Endodermal cell (in vitro differentiated cells): ENCODE results near the gene DOCK10. TPM values are rescaled to one million over a fixed set of nuclear protein-coding genes. Genes with fewer than 3 reads are reported as not detected.

Source experiments
- DNase-seq: peaks from one replicate; pipeline ENCODE4 v3.0.0-alpha.2; 2017
- H3K27ac ChIP-seq: 2 replicates; pipeline ENCODE4 v1.5.1; 2013; ENCODE audit warnings: mild to moderate bottlenecking, low read depth, low read length, moderate library complexity
- H3K27me3 ChIP-seq: 2 replicates; pipeline ENCODE4 v1.6.1; 2013; ENCODE audit warnings: mild to moderate bottlenecking, low read length, moderate library complexity; ENCODE audit not compliant: insufficient read depth, control insufficient read depth, poor library complexity, severe bottlenecking
- H3K36me3 ChIP-seq: 2 replicates; pipeline ENCODE4 v1.7.0; 2013; ENCODE audit warnings: mild to moderate bottlenecking, low read length, moderate library complexity; ENCODE audit not compliant: control insufficient read depth, insufficient read depth
- H3K4me1 ChIP-seq: one replicate; pipeline ENCODE4 v1.7.0; 2013; ENCODE audit warnings: low read length; ENCODE audit not compliant: control insufficient read depth, insufficient read depth
- H3K4me3 ChIP-seq: 2 replicates; pipeline ENCODE4 v1.5.1; 2013; ENCODE audit warnings: mild to moderate bottlenecking, low read length, moderate library complexity
- H3K9ac ChIP-seq: 2 replicates; pipeline ENCODE4 v1.6.1; 2013; ENCODE audit warnings: mild to moderate bottlenecking, low read length, moderate library complexity; ENCODE audit not compliant: poor library complexity, severe bottlenecking; ENCODE audit errors: extremely low read depth
- H3K9me3 ChIP-seq: 2 replicates; pipeline ENCODE4 v1.6.1; 2013; ENCODE audit warnings: mild to moderate bottlenecking, low read length, moderate library complexity; ENCODE audit not compliant: control insufficient read depth
- H3K27ac Mint-ChIP-seq: 2 replicates; pipeline ENCODE4 v1.8.0; 2020; ENCODE audit warnings: mixed read lengths
- H3K27me3 Mint-ChIP-seq: 2 replicates; pipeline ENCODE4 v1.8.0; 2021; ENCODE audit warnings: mild to moderate bottlenecking, mixed read lengths; ENCODE audit not compliant: insufficient read depth
- H3K36me3 Mint-ChIP-seq: 2 replicates; pipeline ENCODE4 v1.8.0; 2020; ENCODE audit warnings: low read depth, mixed read lengths
- H3K4me1 Mint-ChIP-seq: 2 replicates; pipeline ENCODE4 v1.8.0; 2020; ENCODE audit warnings: mixed read lengths
- H3K4me3 Mint-ChIP-seq: 2 replicates; pipeline ENCODE4 v1.8.0; 2020; ENCODE audit warnings: mild to moderate bottlenecking, moderate library complexity, mixed read lengths
- H3K9me3 Mint-ChIP-seq: 2 replicates; pipeline ENCODE4 v1.8.0; 2020; ENCODE audit warnings: mild to moderate bottlenecking, mixed read lengths
- WGBS, 2 experiments: methylation state at CpG; one replicate each; pipeline versions ENCODE4 v1.1.5 to v1.1.7; 2013; ENCODE audit warnings: missing lambda C conversion rate in 2 of 2, mixed read lengths in 1 of 2; ENCODE audit not compliant: insufficient coverage in 1 of 2, insufficient read length in 1 of 2; 5-methylcytosine and 5-hydroxymethylcytosine counted together
- total RNA-seq, 2 donors: library from RNA; stranded (reverse); fragmentation: NEBNext Ultra II Directional in 1 of 2; extraction: Animal tissue kit (Norgen Biotek cat#: 25700) in 1 of 2; gene quantifications; 2 replicates in 1 of 2; 3 replicates in 1 of 2; pipeline ENCODE4 v1.2.1, GENCODE V29; 2021
- TF ChIP-seq, protein P1 (sequence below): fragments of 200-600 bp; sonication (generic); conservative IDR thresholded peaks from 2 replicates; pipeline ENCODE4 v1.5.0; 2021; ENCODE audit warnings: antibody characterized with exemption, mild to moderate bottlenecking

Gene DOCK10
- total RNA-seq, 2 donors from 2014 or later: 0.44 to 1.4 TPM

DNA sequence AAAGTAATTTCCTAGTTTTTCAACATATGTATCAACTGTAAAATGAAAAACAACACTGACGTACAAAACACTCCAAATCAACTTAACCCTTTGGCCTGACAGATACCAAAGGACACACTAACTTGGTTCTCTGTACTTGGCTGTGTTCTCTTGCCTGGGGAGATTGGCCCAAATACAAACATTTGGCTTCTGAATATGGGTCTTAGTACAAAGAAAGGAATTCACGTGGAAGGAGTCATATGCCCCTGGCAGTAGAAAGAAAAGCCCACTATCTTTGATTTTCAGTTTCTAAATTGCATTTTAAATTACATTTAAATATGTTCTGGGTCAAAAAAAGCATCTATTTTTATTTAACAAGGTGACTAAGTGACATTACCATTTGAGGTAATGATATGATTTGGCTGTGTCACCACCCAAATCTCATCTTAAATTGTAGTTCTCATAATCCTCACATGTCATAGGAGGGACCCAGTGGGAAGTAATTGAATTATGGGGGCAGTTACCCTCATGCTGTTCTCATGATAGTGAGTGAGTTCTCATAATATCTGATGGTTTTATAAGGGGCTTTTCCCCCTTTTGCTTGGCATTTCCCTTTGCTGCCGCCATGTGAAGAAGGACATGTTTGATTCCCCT lies 172.6 kb downstream of the DOCK10 start:
- H3K36me3 Mint-ChIP-seq: no peaks in the 10 kb centered on the region
- no peak overlapping the region for H3K27ac ChIP-seq
- TF ChIP-seq, protein P1, sequence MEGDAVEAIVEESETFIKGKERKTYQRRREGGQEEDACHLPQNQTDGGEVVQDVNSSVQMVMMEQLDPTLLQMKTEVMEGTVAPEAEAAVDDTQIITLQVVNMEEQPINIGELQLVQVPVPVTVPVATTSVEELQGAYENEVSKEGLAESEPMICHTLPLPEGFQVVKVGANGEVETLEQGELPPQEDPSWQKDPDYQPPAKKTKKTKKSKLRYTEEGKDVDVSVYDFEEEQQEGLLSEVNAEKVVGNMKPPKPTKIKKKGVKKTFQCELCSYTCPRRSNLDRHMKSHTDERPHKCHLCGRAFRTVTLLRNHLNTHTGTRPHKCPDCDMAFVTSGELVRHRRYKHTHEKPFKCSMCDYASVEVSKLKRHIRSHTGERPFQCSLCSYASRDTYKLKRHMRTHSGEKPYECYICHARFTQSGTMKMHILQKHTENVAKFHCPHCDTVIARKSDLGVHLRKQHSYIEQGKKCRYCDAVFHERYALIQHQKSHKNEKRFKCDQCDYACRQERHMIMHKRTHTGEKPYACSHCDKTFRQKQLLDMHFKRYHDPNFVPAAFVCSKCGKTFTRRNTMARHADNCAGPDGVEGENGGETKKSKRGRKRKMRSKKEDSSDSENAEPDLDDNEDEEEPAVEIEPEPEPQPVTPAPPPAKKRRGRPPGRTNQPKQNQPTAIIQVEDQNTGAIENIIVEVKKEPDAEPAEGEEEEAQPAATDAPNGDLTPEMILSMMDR: no peak
- no peaks in the 10 kb centered on the region for H3K27me3 Mint-ChIP-seq
- DNase-seq: no peak
- no peak overlapping the region for H3K4me3 Mint-ChIP-seq
- H3K4me1 Mint-ChIP-seq: no peaks in the 10 kb centered on the region
- no peaks in the 10 kb centered on the region for H3K4me1 ChIP-seq
- no peaks in the 10 kb centered on the region for H3K27me3 ChIP-seq
- H3K9me3 Mint-ChIP-seq: no peaks in the 10 kb centered on the region
- no peaks in the 10 kb centered on the region for H3K36me3 ChIP-seq
- H3K27ac Mint-ChIP-seq: no peak overlapping the region
- H3K4me3 ChIP-seq: no peak overlapping the region
- no peaks in the 10 kb centered on the region for H3K9me3 ChIP-seq
- H3K9ac ChIP-seq: no peak overlapping the region
- 80 to 100% methylated on average over 2 to 3 of the region's 3 CpGs for WGBS, 2 experiments

GRCh38 chr2:224865016-224865415 lies 177.3 kb downstream of the DOCK10 start:
- Histone ChIP-seq H3K9me3 (no peaks in the 10 kb centered on the region), H3K36me3 (no peaks in the 10 kb centered on the region), H3K27ac (no peak overlapping the region), H3K4me1 (no peaks in the 10 kb centered on the region), H3K9ac (no peak overlapping the region), H3K4me3 (no peak overlapping the region), H3K27me3 (no peaks in the 10 kb centered on the region)
- Mint-ChIP-seq H3K36me3 (no peaks in the 10 kb centered on the region), H3K4me1 (no peaks in the 10 kb centered on the region), H3K4me3 (no peak overlapping the region), H3K27ac (no peak overlapping the region), H3K9me3 (no peaks in the 10 kb centered on the region), H3K27me3 (no peaks in the 10 kb centered on the region)
- no peak for DNase-seq
- TF ChIP-seq, protein P1: no peak
- 89 to 92% methylated on average over 2 of the region's 2 CpGs for WGBS, 2 experiments

DNA sequence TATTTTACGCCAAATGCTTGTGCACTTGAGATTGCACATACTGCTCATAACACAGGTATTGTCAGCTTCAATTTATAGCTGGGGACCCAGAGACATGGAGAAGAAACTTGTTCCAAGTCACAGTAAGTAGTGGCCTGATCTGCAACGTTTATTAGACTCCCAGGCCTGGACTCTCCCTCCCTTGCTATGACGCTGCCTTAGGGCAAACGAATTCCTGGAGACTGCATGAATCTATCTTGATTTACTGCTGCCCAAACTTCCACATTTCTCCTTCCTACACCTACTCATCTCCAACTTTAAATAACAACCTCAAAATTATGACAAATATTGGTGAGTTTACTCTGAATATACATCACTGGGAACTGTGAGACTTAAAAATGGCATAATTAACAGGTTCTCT lies 181.0 kb downstream of the DOCK10 start:
- Histone ChIP-seq H3K4me1 (no peaks in the 10 kb centered on the region), H3K4me3 (no peak overlapping the region), H3K27me3 (no peaks in the 10 kb centered on the region), H3K27ac (no peak overlapping the region), H3K9ac (no peak overlapping the region), H3K9me3 (no peaks in the 10 kb centered on the region), H3K36me3 (no peaks in the 10 kb centered on the region)
- TF ChIP-seq, protein P1: no peak
- Mint-ChIP-seq H3K36me3 (no peaks in the 10 kb centered on the region), H3K27me3 (no peaks in the 10 kb centered on the region), H3K27ac (no peak overlapping the region), H3K4me1 (no peaks in the 10 kb centered on the region), H3K4me3 (no peak overlapping the region), H3K9me3 (no peaks in the 10 kb centered on the region)
- no peak for DNase-seq
- 85 to 91% methylated on average over 3 to 4 of the region's 4 CpGs for WGBS, 2 experiments
